Measurements from ENCODE around the gene EMP3. TPM values are rescaled to one million over a fixed set of nuclear protein-coding genes. Genes with fewer than 3 reads are reported as not detected.

Gene EMP3
- total RNA-seq, 1 experiment from 2014 or later: 73.8 TPM

DNA sequence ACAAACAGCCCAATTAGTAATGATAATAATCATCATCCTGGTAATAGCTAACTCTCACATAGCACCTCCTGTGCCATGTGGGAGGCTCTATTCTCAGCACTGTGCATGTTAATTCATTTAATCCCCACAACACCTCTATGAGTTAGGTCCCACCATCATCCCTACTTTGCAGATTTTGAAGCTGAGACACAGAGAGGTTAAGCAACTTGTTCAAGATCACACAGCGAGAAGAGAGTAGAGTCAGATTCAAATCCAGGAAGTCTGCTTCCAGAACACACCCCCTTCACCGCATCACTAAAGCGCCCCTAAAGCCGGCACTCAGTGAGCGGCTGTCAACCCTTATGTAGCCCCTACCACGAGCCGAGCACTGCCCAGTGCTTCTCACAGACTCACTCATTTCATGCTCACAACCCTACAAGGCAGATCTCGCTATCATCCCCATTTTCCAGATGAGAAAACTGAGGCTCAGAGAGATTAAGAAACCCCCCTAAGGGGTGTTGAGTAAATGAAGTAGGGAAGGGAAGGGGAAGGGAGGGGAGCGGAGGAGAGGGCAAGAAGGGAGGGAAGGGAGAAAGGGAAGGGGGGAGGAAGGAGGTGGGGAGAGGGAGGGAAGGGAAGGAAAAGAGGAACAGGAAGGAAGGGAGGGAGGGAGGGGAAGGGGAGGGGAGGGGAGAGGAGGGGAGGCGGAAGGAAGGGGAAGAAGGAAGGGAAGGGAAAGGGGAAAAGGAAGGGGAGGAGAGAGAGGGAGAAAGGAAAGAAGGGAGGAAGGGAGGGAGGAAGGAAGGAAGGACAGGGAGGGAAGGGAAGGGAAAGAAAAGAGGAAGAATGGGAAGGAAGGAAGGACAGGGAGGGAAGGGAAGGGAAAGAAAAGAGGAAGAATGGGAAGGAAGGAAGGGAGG lies 16.4 kb downstream of the EMP3 start:
- no peak for DNase-seq (ENCODE audit: low spot score)
- in situ Hi-C loops (cut with HindIII; ENCODE audit: low sequenced_read_pairs): no loop called here

DNA sequence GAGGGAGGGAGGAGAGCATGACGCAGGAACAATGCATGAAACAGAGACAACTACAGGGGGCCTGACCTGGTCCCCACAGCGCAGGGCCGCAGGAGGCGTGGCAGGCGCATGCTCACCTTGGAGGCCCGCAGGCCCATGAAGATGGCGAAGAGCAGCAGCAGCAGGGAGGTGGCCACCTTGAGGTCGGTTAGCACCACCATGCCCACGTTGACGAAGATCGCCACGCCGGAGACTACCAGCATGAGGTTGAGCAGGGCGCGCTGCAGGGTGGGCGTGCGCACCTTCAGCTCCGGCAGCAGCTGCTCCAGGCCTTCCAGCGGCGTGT lies 17.0 kb downstream of the EMP3 start:
- in situ Hi-C loops (cut with HindIII; ENCODE audit: low sequenced_read_pairs): no loop called here
- DNase-seq (ENCODE audit: low spot score): no peak

DNA sequence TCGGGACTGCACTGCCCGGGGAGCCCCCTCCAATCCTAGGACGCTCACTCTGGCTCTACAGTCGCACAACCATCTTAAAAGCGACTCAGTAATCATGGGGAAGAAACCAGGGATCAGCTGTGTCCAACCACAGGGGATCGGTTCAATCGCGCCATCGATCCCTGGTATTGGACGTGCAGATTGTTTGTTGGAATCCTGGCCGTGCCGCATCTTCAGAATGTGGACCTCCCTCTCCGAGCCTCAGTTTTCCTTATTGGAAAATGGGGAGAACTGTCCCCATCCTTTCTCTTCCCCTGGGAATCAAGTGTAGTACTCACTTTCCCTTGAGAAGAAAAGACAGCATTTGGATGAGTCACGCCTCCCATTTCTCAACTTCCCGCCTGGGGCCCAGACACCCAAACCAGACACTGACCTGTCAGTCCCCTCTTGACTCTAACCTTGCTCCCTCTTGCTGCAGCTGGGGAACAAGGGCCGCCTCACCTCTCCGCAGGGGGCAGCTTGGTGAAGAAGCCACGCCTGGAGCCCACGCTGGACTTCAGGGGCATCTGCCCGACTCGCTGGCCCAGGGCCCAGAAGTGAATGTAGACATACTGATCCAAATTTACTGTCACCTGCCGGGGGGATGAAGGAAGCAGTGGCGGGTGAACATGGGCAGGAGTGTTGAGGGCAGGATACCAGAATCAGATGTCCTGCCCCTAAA lies 17.6 kb downstream of the EMP3 start:
- in situ Hi-C loops (cut with HindIII; ENCODE audit: low sequenced_read_pairs): no loop called here
- DNase-seq (ENCODE audit: low spot score): no peak

GRCh38 chr19:48344892-48345291 lies 19.5 kb downstream of the EMP3 start:
- in situ Hi-C loops (cut with HindIII; ENCODE audit: low sequenced_read_pairs): no loop called here
- no peak for DNase-seq (ENCODE audit: low spot score)

- DNase-seq (ENCODE audit: low spot score): no peak
- in situ Hi-C loops (cut with HindIII; ENCODE audit: low sequenced_read_pairs): no loop called here
Observed at GRCh38 chr19:48346191-48346590, 20.8 kb downstream of the EMP3 start.

DNA sequence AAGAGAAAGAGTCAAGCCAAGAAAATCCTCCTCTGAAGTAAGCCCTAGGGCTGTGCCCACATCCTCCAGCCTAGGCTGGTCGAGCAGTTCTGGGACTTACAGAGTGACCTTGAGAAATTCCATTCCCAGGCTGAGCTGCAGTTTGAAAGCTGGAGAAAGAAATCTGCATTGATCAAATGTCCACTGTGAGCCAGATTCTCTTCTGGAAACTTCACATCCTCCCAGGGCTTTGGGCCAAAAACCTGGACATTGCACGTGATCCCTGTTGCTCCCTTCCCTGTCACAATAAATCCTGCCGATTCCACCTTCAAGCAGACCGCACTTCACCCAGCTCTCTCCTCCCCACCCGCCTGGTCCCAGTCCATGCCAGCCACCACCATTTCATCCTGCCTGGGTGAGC lies 22.7 kb downstream of the EMP3 start:
- in situ Hi-C loops (cut with HindIII; ENCODE audit: low sequenced_read_pairs): no loop called here

GRCh38 chr19:48348737-48349136 lies 23.4 kb downstream of the EMP3 start:
- DNase-seq (ENCODE audit: low spot score): no peak
- in situ Hi-C loops (cut with HindIII; ENCODE audit: low sequenced_read_pairs): no loop called here

More for the DNA sequence above, 22.7 kb downstream of the EMP3 start:
- no peak for DNase-seq (ENCODE audit: low spot score)

DNA sequence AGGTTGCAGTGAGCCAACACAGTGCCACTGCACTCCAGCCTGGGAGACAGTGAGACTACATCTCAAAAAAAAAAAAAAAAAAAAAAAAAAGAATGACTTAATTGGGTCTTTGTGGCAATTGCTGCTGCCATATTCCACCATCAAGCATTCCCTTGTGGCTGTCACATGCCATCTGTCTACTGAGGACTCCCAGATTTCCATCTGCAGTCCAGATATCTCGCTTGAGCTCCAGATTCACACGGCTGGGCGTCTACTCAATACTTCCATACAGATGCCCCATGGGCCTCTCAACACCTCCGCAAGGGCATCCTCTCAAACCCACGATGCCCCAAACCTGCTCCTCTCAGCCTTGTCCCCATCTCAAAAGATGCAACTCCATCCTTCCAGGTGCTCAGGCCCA lies 25.5 kb downstream of the EMP3 start:
- DNase-seq (ENCODE audit: low spot score): no peak
- in situ Hi-C loops (cut with HindIII; ENCODE audit: low sequenced_read_pairs): no loop called here

DNA sequence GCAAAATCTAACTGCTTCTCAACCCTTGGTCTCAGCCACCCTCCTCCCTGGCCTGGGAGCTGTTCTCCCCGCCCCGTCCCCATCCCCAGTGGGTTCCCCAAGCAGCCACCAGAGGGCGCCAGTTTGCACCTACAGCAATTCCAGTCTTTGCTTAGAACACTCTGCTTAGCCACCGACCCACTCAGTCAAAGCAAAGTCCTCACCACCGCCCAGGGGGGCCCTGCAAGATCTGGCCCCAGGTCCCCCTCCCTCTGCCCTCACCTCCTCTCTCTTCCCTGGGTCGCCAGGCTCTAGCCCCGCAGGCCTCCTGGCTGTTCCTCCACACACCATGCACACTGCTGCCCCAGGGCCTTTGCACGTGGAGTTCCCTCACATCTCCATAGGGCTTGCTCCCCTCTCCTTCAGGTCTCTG lies 26.0 kb downstream of the EMP3 start:
- DNase-seq (ENCODE audit: low spot score): peak; percentile 40
- in situ Hi-C loops (cut with HindIII; ENCODE audit: low sequenced_read_pairs): no loop called here

DNA sequence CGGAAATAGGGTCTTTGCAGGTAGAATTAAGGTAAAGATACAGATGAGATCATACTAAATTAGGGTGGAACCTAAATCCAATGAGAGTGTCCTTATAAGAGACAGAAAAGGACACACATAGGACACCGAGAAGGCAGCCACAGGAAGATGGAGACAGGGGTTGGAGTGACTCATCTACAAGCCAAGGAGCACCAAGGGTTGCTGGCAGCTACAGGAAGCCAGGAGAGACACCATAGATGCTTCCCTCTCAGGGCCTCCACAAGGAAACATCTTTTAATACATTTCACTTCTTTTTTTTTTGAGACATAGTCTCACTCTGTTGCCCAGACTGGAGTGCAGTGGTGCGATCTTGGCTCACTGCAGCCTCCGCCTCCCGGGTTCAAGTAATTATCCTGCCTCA lies 28.3 kb downstream of the EMP3 start:
- DNase-seq (ENCODE audit: low spot score): no peak
- in situ Hi-C loops (cut with HindIII; ENCODE audit: low sequenced_read_pairs): no loop called here

DNA sequence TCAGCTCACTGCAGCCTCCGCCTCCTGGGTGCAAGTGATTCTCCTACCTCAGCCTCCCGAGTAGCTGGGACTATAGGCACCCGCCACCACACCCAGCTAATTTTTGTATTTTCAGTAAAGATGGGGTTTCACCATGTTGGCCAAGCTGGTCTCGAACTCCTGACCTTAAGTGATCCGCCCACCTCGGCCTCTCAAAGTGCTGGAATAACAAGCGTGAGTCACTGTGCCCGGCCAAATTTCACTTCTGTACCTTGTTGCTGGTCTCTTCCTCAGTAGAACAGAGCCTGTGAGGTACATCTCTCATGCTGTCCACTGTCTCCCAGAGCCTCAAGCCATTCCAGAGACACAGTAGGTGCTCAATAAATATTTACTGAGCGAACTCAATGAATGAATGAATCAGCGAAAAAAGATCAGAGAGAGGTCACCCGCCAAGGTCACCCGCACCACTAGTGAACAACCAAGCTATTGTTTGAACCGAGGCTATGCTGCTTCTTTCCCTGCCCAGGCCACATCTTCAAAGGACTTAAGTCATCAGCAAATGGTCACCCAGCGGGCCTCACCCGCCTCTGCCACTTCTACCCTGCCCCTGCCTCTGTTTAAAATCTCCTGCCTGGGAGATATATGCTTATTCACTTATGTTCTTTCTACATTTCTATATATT lies 29.1 kb downstream of the EMP3 start:
- in situ Hi-C loops (cut with HindIII; ENCODE audit: low sequenced_read_pairs): no loop called here
- DNase-seq (ENCODE audit: low spot score): no peak

GRCh38 chr19:48355365-48355954 lies 30.1 kb downstream of the EMP3 start:
- no peak for DNase-seq (ENCODE audit: low spot score)
- in situ Hi-C loops (cut with HindIII; ENCODE audit: low sequenced_read_pairs): no loop called here

DNA sequence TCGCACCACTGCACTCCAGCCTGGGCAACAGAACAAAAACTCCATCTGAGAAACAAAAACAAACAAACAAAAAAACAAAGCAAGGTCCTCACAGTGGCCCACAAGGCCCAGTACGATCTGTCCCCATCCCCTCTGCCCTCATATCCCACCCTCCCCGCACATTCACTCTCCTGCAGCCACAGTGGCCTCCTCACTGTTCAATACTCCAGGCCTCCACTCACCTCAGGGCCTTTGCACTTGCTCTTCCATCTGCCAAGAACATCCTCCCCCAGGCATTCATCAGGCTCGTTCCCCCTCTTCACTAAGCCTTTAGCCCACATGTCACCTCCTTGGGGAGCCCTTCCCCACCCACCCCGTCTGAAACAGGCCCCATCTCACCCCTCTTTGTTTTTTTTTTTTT lies 33.8 kb downstream of the EMP3 start:
- in situ Hi-C loops (cut with HindIII; ENCODE audit: low sequenced_read_pairs): no loop called here
- DNase-seq (ENCODE audit: low spot score): no peak

- no peak for DNase-seq (ENCODE audit: low spot score)
- in situ Hi-C loops (cut with HindIII; ENCODE audit: low sequenced_read_pairs): no loop called here
Observed at GRCh38 chr19:48361912-48362311, 36.6 kb downstream of the EMP3 start.

DNA sequence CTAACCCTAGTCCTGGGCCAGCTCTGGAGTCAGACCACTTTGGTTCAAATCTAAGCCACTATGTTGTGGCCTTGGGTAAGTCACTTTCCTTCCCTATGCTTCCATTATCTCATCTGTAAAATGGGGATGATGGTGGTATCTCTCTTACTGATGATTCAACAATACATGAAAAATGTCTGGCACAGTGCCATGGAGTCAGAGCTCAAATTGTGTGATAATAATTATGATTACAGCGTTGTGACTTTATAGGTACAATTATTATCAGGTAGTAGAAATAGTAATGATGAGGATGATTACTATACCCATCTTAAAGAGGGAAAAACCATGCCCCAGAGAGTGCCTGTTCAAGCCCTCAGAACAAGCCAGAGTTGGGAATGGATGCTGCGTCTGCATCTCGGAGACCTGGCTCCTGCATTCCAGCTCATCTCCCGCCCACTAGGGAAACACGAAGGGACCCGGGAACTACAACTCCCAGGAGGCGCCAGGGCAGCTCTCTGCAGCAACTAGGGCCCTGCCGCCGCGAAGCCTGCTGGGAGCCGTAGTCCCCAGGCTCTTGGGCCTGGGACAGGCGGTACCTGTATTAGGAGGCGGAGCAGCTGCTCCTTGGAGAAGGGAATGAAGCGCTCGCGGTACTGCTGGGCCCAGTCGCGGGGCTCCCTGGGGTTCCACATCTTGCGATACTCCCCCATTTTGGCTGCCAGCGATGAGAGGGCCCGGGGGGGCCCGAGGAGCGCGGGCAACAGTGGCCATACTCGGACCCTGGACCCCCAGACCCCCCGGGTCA lies 37.6 kb downstream of the EMP3 start:
- peak; percentile 99 for DNase-seq (ENCODE audit: low spot score)
- in situ Hi-C loops (cut with HindIII; ENCODE audit: low sequenced_read_pairs): no loop called here

DNA sequence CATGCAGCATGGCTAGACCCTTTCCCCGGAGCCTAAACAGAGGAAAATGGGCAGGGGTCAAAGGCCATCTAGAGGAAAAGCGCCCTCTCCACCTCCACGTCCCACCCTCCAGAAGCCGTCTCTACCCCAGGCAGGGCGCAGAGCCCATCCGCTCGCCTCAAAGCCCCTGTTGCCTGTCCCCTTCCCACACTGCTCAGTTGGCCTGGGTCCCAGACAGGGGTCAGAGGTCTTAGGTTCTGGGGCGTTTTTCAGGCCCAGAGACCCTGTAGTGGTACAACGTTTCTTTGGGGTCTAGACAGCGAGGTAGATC lies 38.1 kb downstream of the EMP3 start:
- DNase-seq (ENCODE audit: low spot score): no peak
- in situ Hi-C loops (cut with HindIII; ENCODE audit: low sequenced_read_pairs): no loop called here

GRCh38 chr19:48363810-48364597 lies 38.7 kb downstream of the EMP3 start, which contains the start of the genes SYNGR4 and TMEM143:
SYNGR4 (plus strand) TSS chr19:48364367; CDS start chr19:48365843, 1,476 bp downstream.
TMEM143 (minus strand) TSS chr19:48363940; CDS start chr19:48363920, 20 bp downstream.
- peak; percentile 100 for DNase-seq (ENCODE audit: low spot score)
- in situ Hi-C loops (cut with HindIII; ENCODE audit: low sequenced_read_pairs): no loop called here

GRCh38 chr19:48364598-48365348 lies 39.4 kb downstream of the EMP3 start:
- DNase-seq (ENCODE audit: low spot score): no peak
- in situ Hi-C loops (cut with HindIII; ENCODE audit: low sequenced_read_pairs): no loop called here
